Measurements from ENCODE around the gene GTF3C1. TPM values are rescaled to one million over a fixed set of nuclear protein-coding genes. Genes with fewer than 3 reads are reported as not detected.

Gene GTF3C1
- total RNA-seq, 2 experiments from 2014 or later: 43.6 to 44.5 TPM

DNA sequence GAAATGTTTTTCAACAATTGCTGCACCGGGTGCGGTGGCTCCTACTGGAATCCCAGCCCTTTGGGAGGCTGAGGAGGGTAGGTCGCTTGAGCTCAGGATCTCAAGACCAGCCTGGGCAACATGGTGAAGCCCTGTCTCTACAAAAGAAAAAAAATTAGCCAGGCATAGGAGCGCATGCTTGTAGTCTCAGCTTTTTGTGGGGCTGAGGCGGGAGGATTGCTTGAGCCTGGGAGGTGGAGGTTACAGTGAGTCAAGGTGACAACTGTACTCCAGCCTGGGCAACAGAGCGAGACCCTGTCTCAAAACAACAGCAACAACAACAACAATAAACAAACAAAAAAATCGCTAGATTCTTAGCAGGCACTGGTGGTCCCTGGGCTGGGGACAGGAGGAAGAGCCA is 119.2 kb downstream of the GTF3C1 start:
- Histone ChIP-seq H3K9me3 (ENCODE audit: control insufficient read depth in 1 of 2, insufficient read depth in 1 of 2, low read length in 2 of 2) (no peaks in the 10 kb centered on the region), H3K4me1 (ENCODE audit: insufficient read depth, low read length) (peaks cover 37% of the 10 kb centered on the region), H3K4me3 (ENCODE audit: low read length) (no peak overlapping the region), H3K27ac (ENCODE audit: low read depth in 1 of 2, low read length in 2 of 2) (no peak overlapping the region), H3K36me3 (ENCODE audit: insufficient read depth, low read length) (peaks cover 55% of the 10 kb centered on the region), H3K27me3 (ENCODE audit: control insufficient read depth in 1 of 2, insufficient read depth in 2 of 2, low read length in 2 of 2) (no peaks in the 10 kb centered on the region)
- Mint-ChIP-seq H3K27ac (peak overlapping the region; percentile 56), H3K27me3 (no peaks in the 10 kb centered on the region), H3K4me1 (ENCODE audit: low read depth) (peaks cover 62% of the 10 kb centered on the region), H3K36me3 (ENCODE audit: low read depth) (peaks cover 78% of the 10 kb centered on the region), H3K9me3 (no peaks in the 10 kb centered on the region), H3K4me3 (no peak overlapping the region)
- CTCF ChIA-PET: no interaction called here
- DNase-seq (peak in 1 of 14 experiments; percentile 21), ATAC-seq (ENCODE audit: poor library complexity) (no peak)
- TF ChIP-seq, protein P1, sequence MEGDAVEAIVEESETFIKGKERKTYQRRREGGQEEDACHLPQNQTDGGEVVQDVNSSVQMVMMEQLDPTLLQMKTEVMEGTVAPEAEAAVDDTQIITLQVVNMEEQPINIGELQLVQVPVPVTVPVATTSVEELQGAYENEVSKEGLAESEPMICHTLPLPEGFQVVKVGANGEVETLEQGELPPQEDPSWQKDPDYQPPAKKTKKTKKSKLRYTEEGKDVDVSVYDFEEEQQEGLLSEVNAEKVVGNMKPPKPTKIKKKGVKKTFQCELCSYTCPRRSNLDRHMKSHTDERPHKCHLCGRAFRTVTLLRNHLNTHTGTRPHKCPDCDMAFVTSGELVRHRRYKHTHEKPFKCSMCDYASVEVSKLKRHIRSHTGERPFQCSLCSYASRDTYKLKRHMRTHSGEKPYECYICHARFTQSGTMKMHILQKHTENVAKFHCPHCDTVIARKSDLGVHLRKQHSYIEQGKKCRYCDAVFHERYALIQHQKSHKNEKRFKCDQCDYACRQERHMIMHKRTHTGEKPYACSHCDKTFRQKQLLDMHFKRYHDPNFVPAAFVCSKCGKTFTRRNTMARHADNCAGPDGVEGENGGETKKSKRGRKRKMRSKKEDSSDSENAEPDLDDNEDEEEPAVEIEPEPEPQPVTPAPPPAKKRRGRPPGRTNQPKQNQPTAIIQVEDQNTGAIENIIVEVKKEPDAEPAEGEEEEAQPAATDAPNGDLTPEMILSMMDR (IDR thresholded peaks at IDR 0.05): no peak
- intact Hi-C loops (cut with DNase I, micrococcal nuclease): no loop called here
- POLR2A ChIA-PET: interaction anchor here (1.1 kb wide), 2 partner anchors 27 to 29 kb away, joined by 3 read pairs; partner anchors contain the start of gene IL21R

DNA sequence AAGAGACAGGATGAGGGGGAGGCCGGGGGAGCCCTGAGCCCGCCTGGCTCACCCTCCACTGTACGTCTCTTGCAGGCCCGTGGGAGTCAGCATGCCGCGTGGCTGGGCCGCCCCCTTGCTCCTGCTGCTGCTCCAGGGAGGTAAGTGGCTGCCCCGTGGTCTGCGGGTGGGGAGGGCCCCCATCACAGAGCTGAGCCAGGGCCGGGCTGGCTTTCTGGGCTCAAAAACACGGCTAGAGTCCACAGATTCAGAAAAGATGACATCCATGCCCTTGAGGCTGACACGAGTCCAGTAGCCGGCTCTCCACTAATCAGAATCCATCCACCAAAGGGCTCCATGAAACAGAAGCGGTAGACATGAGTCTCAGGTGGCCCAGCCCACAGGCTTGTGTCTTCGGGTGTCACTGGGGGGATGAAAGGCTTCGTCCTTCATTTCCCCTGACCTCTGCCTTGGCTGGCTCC is 119.7 kb downstream of the GTF3C1 start:
- H3K4me3 ChIP-seq (ENCODE audit: low read length): no peak overlapping the region
- Mint-ChIP-seq H3K36me3 (ENCODE audit: low read depth) (peaks cover 81% of the 10 kb centered on the region), H3K27me3 (no peaks in the 10 kb centered on the region), H3K27ac (peak overlapping the region; percentile 56), H3K4me3 (no peak overlapping the region), H3K9me3 (no peaks in the 10 kb centered on the region), H3K4me1 (ENCODE audit: low read depth) (peaks cover 65% of the 10 kb centered on the region)
- intact Hi-C loops (cut with DNase I, micrococcal nuclease): no loop called here
- no peaks in the 10 kb centered on the region for H3K9me3 ChIP-seq (ENCODE audit: control insufficient read depth in 1 of 2, insufficient read depth in 1 of 2, low read length in 2 of 2)
- TF ChIP-seq, protein P1 (IDR thresholded peaks at IDR 0.05): no peak
- no peak overlapping the region for H3K27ac ChIP-seq (ENCODE audit: low read depth in 1 of 2, low read length in 2 of 2)
- ChIA-PET POLR2A (interaction anchor here (1.1 kb wide), 1 partner anchor 26 kb away, joined by 3 read pairs; no protein-coding TSS in a partner anchor), CTCF (no interaction called here)
- no peak for ATAC-seq (ENCODE audit: poor library complexity)
- H3K27me3 ChIP-seq (ENCODE audit: control insufficient read depth in 1 of 2, insufficient read depth in 2 of 2, low read length in 2 of 2): no peaks in the 10 kb centered on the region
- peaks cover 55% of the 10 kb centered on the region for H3K36me3 ChIP-seq (ENCODE audit: insufficient read depth, low read length)
- H3K4me1 ChIP-seq (ENCODE audit: insufficient read depth, low read length): peaks cover 39% of the 10 kb centered on the region
- DNase-seq: peak in 1 of 14 experiments; percentile 20

DNA sequence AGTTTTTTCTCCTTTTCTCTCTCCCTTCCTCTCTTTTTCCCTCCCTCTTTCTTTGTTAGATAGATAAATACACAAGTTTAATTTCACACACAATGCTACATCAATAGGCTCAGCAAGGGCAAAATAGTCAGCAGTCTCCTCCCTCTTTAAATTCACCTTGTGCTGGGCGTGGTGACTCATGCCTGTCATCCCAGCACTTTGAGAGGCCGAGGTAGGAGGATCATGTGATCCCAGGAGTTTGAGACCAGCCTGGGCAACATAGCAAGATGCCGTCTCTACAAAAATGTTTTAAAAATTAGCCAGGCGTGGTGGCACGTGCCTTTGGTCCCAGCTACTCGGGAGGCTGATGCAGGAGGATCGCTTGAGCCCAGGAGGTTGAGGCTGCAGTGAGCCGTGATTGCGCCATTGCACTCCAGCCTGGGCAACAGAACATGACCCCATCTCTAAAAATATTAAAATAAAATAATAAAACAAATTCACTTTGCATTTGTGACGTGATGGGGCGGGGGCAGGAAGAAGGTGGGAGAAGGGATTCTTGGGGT is 120.3 kb downstream of the GTF3C1 start:
- H3K27ac Mint-ChIP-seq: peak overlapping the region; percentile 69
- H3K36me3 ChIP-seq (ENCODE audit: insufficient read depth, low read length): peaks cover 55% of the 10 kb centered on the region
- no peaks in the 10 kb centered on the region for H3K27me3 ChIP-seq (ENCODE audit: control insufficient read depth in 1 of 2, insufficient read depth in 2 of 2, low read length in 2 of 2)
- no peak overlapping the region for H3K4me3 ChIP-seq (ENCODE audit: low read length)
- POLR2A ChIA-PET: no interaction called here
- no peaks in the 10 kb centered on the region for H3K27me3 Mint-ChIP-seq
- H3K9me3 Mint-ChIP-seq: no peaks in the 10 kb centered on the region
- no peaks in the 10 kb centered on the region for H3K9me3 ChIP-seq (ENCODE audit: control insufficient read depth in 1 of 2, insufficient read depth in 1 of 2, low read length in 2 of 2)
- H3K4me1 ChIP-seq (ENCODE audit: insufficient read depth, low read length): peaks cover 39% of the 10 kb centered on the region
- ATAC-seq (ENCODE audit: poor library complexity) (no peak), DNase-seq (peak in 1 of 14 experiments; percentile 15)
- peaks cover 71% of the 10 kb centered on the region for H3K4me1 Mint-ChIP-seq (ENCODE audit: low read depth)
- intact Hi-C loops (cut with DNase I, micrococcal nuclease): no loop called here
- no peak overlapping the region for H3K4me3 Mint-ChIP-seq
- TF ChIP-seq, protein P1 (IDR thresholded peaks at IDR 0.05): no peak
- no peak overlapping the region for H3K27ac ChIP-seq (ENCODE audit: low read depth in 1 of 2, low read length in 2 of 2)
- peaks cover 81% of the 10 kb centered on the region for H3K36me3 Mint-ChIP-seq (ENCODE audit: low read depth)
- CTCF ChIA-PET: no interaction called here
